ENCODE results near the gene USB1.

- TF ChIP-seq POLR2A (IDR thresholded peaks at IDR 0.05) (no peak), CTCF (IDR thresholded peaks at IDR 0.05) (no peak), POLR2AphosphoS5 (IDR thresholded peaks at IDR 0.05) (no peak)
Measured at GRCh38 chr16:57993438-57993837, 7.8 kb upstream of the USB1 start.

Data from breast epithelium (tissue), 3 donors.